HG03060 (cell line): ENCODE results near the gene CASZ1.

Experiments
- ATAC-seq: cut with Tn5 transposase; IDR thresholded peaks from one replicate; pipeline ENCODE4 v1.9.1; 2021; ENCODE audit warnings: low read depth, moderate number of reproducible peaks; ENCODE audit not compliant: unreplicated experiment

CASZ1 gene

DNA sequence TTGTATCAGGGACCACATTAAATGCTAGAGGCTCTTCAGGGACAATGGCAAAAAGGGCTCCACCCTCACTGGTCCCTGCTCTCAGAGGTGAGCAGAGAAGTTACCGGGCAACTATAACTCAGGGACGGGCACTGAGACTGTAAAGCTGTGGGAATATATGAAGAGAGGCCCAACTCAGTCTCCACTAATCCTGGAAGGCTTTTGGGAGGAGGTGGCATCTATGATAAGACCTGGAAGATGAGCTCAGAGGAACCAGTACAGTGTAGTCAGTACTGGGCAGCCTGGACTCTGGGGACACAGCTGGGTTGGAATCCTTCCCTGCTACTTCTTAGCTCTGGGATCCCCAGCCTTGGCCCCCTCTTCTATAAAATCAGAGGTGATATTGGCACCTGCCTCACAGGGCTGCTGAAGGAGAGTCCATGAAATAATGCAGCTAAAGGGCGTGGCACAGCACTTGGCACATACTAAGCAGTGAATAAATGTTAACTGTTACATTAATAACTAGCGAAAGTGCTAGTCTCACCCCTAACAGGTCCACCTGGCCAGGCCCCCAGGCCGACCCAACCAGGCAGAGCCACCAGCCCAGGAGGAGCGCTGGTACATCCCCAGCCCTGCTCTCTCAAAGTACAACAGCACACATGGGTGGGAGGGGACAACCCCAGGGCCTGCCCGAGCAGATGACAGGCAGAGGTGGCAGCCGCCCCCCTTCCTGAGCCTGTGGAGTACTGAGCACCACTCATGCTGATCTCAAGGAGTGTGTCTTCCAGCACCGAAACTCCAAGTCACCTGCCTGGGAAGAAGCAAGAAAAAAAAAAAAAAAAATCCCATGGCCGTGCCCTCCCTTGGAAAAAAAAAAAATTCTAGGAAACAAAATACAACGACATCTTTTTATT, 62.7 kb downstream of the CASZ1 start:
- ATAC-seq: no peak

- no peak for ATAC-seq
Measured at GRCh38 chr1:10730985-10731384, 65.5 kb downstream of the CASZ1 start.

DNA sequence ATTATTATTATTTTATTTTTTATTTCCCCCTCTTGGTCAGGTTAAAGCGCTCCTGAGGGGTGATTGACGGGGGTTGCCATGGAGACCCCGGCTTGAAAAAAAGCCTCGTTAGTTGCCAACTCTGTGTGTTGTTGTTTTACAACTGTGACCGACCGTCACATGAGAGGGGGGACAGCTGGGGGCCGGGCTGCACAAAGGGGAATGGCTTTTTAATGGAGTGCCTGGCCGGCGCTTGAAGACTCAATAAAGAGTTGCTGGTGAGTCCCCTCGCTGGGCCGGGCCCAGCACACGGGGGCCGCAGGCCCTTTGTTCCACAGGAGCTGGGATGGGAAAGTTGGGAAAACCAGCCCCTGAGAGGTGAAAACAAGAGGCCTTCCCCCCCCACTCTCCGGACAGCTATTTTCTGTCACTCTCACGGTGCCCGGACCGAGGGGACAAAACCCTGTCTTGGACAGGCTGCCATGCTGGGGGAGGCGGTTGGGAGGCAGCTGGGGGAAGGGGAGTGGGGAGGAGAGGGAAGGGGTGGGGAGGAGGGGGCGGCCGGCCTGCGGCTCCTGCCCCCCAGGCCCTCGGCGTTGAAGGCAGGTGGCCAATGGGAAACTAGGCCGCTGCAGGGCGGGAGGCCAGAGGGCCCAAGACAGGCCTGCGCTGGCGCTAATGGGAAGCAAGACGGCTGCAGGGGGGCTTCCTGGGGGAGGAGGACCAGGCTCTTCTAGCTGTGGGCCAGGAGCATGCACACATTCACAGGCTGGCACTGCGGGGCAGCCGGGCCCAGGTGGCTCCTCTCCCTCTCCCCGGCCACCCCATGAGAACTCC, 67.6 kb downstream of the CASZ1 start:
- ATAC-seq: no peak

DNA sequence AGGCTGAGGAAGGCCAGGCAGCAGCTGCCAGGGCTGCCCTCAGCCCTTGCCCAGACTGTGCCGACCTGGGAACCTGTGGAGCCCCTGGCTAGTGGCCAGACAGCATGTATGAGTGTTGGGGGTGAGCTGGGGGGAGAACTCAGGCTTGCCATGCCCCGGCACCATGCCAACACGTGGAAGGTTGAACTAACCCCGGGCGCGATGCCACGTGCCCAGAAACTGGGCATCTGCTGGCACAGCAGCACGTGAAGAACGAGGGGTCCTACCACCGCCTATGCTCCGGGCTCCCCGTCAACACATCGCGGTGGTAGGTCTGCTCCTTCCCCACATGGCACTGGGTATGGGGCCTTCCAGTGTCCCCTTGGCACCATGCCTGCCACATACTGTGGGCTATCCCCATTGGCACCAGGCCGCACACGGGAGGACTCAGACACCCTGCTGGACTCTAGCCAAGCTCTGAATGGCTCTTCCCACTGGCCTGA, 68.7 kb downstream of the CASZ1 start:
- ATAC-seq: no peak

DNA sequence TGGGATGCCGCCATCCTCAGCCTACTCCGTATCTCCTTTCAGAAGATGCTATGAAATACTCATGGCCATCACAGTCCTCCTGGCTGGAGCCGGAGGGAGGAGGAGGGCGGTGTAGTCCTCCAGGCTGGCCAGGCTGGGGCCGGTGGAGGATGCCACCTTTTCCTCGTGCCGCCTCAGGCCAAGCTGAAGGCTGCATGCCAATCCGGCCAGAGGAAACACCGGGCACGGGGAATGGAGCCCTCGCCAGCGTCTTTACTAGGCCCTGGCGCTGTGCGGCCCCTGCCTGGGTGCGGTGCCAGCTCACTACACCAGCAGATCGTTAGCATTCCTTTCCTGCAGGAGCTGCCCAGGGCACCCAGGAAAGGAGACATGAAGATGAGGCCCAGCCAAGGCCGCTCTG, 70.1 kb downstream of the CASZ1 start:
- no peak for ATAC-seq

GRCh38 chr1:10724948-10725847, 71.2 kb downstream of the CASZ1 start:
- ATAC-seq: no peak

DNA sequence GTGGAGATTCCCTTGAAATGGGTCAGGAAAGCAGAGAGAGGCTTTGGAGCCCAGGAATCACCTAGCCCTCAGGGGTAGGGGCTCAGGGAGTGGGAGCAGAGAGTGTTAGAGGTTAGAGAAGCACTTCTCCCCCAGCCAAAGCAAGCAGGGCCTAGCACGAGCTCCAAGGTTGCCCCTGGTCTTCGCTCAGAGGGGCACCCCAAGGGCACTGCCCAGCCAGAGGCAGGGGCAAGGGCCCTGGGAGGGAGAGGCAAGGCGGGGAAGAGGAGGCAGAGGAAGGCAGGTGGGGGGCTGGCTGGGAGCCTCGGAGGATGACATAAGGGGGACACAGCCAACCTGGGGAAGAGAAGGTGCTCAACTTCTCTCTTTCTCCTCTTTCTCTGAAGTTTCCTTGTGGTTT, 71.9 kb downstream of the CASZ1 start:
- ATAC-seq: no peak

- ATAC-seq: no peak
Measured at GRCh38 chr1:10724052-10724494, 72.4 kb downstream of the CASZ1 start.

DNA sequence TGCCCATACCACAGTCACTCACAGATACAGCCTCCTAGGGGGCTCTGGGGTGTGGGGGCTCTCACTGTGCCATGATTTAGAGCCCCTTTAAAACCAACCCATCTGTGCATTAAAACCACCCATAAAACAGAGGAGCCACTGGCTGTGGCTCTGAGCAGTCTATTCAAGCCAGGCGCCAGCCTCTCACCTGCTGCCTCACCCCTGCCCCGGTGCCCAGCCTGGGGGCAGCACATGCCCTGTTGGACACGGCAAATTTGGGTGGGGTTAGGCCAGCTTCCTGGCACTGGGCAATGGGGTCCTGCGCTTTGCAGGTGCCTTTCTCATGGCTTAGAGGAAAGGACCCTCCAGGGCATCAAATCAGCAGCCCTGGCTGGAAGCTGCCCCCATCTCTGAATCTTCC, 73.1 kb downstream of the CASZ1 start:
- no peak for ATAC-seq

GRCh38 chr1:10722803-10723202, 73.6 kb downstream of the CASZ1 start:
- ATAC-seq: no peak

DNA sequence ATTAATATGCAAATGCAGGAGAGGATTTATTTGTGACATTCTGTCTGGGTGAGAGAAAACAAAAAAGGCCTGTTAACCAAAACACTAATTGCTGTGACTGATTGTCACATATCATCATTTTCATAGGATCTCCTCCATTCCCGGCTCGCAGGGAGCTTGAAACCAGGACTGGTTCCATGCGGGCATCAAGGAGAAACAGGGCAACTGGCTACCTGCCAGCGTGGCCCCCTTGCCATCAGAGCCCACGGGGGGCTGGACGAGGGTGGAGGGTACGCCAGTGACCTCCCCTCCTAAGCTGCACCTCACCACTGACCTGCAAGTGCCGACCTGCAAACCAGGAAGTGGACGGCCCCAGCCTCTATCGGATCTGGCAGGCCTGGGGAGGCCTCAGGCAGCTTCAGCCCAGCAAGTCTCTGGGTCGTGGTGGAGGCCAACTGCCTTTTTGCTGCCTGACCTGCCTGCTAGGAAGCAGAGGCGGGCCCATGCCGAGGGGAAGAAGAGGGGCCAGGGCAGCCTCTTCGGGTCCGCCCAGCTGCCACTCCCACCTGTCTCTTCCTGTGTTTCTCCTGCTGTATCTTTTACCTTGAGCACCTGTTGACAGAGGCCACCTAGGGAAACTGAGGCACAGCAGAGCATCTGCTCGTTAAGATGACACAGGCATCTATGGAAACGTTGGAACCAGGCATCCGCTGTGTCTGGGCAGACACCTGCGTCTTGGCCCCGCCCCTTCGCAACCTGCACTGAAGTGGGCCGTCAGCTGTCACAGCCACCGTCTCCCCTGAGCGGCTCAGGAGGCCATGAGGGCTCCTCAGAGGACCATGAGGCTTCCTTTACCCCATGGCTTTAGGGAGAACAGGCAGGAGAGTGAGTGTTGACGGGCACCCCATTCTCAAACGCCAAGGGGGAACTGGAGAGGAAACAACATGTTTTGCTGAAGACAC, 74.8 kb downstream of the CASZ1 start:
- no peak for ATAC-seq

GRCh38 chr1:10720635-10721034, 75.8 kb downstream of the CASZ1 start:
- no peak for ATAC-seq

- ATAC-seq: no peak
Measured at GRCh38 chr1:10718083-10718415, 78.4 kb downstream of the CASZ1 start.

GRCh38 chr1:10717296-10718082, 79.0 kb downstream of the CASZ1 start:
- no peak for ATAC-seq

DNA sequence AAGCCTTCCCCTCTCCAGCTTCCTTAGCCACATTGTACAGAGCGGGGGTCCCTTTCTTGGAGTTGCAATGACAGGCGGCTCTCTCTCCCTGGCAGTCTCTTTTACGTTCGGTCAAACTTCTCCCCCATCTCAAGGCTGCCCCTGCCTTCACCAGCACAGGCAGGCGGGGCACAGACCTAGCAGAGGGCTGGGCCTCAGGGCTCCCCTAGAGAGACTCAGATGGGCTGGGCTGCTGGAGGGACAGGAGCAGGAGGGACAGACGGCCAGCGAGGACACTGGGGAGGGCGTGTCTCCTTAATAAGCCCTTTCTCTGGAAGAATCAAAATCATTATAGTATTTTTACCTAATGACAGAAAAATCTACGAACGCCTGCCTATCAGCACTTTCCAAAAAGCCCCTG, 79.6 kb downstream of the CASZ1 start:
- no peak for ATAC-seq

DNA sequence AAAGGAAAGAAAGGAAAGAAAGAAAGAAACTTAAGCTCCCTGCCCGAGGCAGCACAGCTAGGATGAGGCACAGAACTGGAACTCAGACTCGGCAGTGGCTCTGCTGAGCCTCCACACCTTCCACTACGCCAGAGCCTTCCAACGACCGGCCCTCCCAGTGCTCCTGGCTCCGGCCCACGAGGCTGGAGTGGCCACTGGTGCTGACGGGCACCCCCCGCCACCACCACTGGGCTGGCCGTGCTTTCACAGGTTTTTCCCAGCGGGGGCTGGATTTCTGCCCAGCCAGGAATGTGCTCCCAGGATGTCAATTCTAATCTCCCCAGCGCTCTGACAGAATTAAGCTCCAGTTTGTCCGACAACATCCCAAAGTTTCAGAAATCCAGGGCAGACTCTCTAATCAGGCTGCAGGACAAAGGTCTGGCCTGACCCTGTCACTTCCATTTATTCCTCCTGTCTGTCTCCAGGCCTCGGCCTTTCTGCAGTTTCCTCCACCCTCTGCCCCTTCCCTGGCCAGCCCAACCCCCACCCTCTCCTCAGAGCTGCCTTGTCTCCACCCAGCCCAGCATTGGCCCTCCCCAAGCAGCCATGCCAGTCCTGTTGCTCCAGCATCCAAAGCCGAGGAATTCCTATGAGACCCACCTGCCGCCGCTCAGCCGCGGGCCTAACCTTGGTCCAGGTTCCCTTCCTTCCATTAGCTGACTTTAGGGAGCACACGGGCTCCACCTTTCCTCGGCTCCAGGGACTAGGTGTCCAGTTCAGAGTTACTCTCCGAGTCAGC, 81.9 kb downstream of the CASZ1 start:
- no peak for ATAC-seq

DNA sequence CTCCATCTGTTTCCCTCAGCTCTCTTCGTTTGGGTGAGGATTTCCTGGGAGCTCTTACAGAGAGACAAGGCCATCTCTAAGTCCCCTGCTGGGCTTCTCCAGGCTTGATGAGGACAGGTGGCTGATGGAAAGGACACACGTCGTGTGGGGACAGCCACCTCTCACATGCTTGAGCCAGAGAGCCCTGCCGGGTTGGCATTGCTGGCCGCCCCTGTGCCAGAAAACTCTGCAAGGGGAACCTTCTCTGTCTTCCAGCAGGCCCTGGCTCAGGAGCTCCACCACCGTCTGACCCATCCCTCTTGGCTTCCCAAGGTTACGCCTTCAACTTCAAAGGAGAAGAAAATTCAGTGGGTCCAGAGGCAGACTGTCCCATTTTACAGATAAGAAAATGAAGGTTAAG, 82.8 kb downstream of the CASZ1 start:
- ATAC-seq: no peak
